Calu3 (cell line): ENCODE results near the gene RSPH10B. TPM values are rescaled to one million over a fixed set of nuclear protein-coding genes. Genes with fewer than 3 reads are reported as not detected.
"Not testable (repeated sequence)": the region's sequence is repeated elsewhere in the genome, so short reads cannot be mapped to it uniquely, and the experiment has no call there.

Source experiments
- BruUV-seq: library from RNA; stranded (reverse); fragments of 400-500 nt; replicated peaks from 2 replicates; lab custom pipeline; 2021; lab: Mats Ljungman, UMichigan
- CTCF ChIA-PET: fragments of 300-600 bp; sonication (Branson Sonifier 250); formaldehyde crosslinking; loops from one replicate; lab custom pipeline; 2022; ENCODE audit warnings: antibody characterized with exemption; lab: Charles Lee
- DNase-seq: peaks from one replicate; pipeline ENCODE4 v3.0.0; 2022
- H3K27ac Mint-ChIP-seq: one replicate; pipeline ENCODE4 v1.8.0; 2022; ENCODE audit warnings: mixed read lengths; ENCODE audit not compliant: unreplicated experiment
- H3K27me3 Mint-ChIP-seq: one replicate; pipeline ENCODE4 v1.8.0; 2022; ENCODE audit warnings: mixed read lengths; ENCODE audit not compliant: unreplicated experiment
- H3K36me3 Mint-ChIP-seq: one replicate; pipeline ENCODE4 v1.8.0; 2022; ENCODE audit warnings: mild to moderate bottlenecking, moderate library complexity, mixed read lengths; ENCODE audit not compliant: insufficient read depth, unreplicated experiment
- H3K4me1 Mint-ChIP-seq: one replicate; pipeline ENCODE4 v1.8.0; 2022; ENCODE audit warnings: mild to moderate bottlenecking, low read depth, mixed read lengths; ENCODE audit not compliant: unreplicated experiment
- H3K4me3 Mint-ChIP-seq: one replicate; pipeline ENCODE4 v1.8.0; 2022; ENCODE audit warnings: mild to moderate bottlenecking, low read depth, moderate library complexity, mixed read lengths; ENCODE audit not compliant: unreplicated experiment
- H3K9me3 Mint-ChIP-seq: one replicate; pipeline ENCODE4 v1.8.0; 2022; ENCODE audit warnings: low read depth, mixed read lengths; ENCODE audit not compliant: unreplicated experiment
- intact Hi-C: fragments of 100-400 bp; cut with micrococcal nuclease; formaldehyde crosslinking; loops from one replicate; pipeline ENCODE4 v1.10.0; 2022; ENCODE audit not compliant: unreplicated experiment
- total RNA-seq: library from RNA; stranded (reverse); gene quantifications from 2 replicates; pipeline ENCODE4 v1.2.3, GENCODE V29; 2022
- TF ChIP-seq, protein P1 (sequence below): fragments of 200-600 bp; IDR thresholded peaks from one replicate; pipeline ENCODE4 v1.8.0; 2022; ENCODE audit warnings: antibody characterized with exemption; ENCODE audit not compliant: unreplicated experiment

Gene RSPH10B
- total RNA-seq, 1 experiment from 2014 or later = 0.33 TPM

DNA sequence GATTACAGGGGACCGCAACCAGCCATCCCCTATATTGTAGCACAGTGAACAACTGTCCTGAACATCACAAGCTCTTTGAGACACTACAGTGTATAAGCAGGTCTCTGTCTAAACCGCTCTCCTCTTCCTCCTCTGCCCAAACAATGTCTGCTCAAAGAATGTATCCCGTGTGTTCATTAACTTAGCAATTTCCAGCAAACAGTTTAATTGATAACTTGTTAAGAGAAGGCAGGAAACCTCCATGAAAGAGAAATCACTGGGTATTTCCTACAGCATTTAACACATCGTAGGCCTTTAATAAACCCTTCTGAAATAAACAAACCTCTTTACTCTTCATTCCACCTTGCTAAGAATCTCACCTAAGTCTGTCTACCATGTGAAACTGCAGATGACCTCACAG lies 36.9 kb upstream of the RSPH10B start:
- H3K9me3 Mint-ChIP-seq = no peaks in the 10 kb centered on the region

DNA sequence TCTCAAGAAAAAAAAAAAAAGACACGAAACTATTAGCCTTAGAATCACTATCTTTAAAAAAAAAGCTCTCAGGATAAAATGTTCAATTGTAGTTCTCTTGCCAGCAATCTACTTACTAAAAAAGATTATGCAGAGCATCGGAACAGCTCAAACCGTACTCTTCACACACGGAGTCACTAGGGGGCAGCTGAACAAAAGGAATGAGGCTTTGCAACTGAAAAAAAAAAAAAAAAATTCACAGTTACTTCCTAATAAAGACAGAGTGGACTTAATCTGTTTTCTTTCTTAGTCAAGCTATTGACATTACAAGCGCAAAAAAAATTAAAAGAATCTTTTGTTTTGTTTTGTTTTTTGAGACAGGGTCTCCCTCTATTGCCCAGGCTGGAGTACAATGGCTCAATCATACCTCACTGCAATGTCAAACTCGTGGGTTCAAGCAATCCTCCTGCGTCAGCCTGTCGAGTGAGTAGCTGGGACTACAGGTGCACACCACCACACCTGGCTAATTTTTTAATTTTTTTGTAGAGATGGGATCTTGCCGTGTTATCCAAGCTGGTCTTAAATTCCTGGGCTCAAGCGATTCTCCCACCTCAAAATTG lies 26.8 kb upstream of the RSPH10B start:
- Mint-ChIP-seq H3K4me1 (peaks cover 15% of the 10 kb centered on the region), H3K27ac (no peak overlapping the region), H3K27me3 (no peaks in the 10 kb centered on the region), H3K36me3 (peaks cover 76% of the 10 kb centered on the region), H3K9me3 (no peaks in the 10 kb centered on the region), H3K4me3 (no peak overlapping the region)
- peak; percentile 67 for DNase-seq
- TF ChIP-seq, protein P1, sequence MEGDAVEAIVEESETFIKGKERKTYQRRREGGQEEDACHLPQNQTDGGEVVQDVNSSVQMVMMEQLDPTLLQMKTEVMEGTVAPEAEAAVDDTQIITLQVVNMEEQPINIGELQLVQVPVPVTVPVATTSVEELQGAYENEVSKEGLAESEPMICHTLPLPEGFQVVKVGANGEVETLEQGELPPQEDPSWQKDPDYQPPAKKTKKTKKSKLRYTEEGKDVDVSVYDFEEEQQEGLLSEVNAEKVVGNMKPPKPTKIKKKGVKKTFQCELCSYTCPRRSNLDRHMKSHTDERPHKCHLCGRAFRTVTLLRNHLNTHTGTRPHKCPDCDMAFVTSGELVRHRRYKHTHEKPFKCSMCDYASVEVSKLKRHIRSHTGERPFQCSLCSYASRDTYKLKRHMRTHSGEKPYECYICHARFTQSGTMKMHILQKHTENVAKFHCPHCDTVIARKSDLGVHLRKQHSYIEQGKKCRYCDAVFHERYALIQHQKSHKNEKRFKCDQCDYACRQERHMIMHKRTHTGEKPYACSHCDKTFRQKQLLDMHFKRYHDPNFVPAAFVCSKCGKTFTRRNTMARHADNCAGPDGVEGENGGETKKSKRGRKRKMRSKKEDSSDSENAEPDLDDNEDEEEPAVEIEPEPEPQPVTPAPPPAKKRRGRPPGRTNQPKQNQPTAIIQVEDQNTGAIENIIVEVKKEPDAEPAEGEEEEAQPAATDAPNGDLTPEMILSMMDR = peak; percentile 36
- intact Hi-C loops = loop anchor here (1.0 to 5.0 kb wide), 3 partner anchors 109 to 440 kb away; no protein-coding TSS in a partner anchor
- BruUV-seq = no TSS peak
- CTCF ChIA-PET = interaction anchor here (0.6 to 1.8 kb wide), 9 partner anchors 10 to 577 kb away, joined by 3 to 22 read pairs (median 4); partner anchors contain the start of genes AIMP2 and PMS2

More for the DNA sequence above, 36.9 kb upstream of the RSPH10B start:
- H3K4me3 Mint-ChIP-seq = peak overlapping the region; percentile 90
- no TSS peak for BruUV-seq
- DNase-seq = no peak
- H3K27me3 Mint-ChIP-seq = no peaks in the 10 kb centered on the region
- H3K36me3 Mint-ChIP-seq = peaks cover 65% of the 10 kb centered on the region
- CTCF ChIA-PET = interaction anchor here (0.7 to 4.9 kb wide), 2 partner anchors 10 to 151 kb away, joined by 4 to 22 read pairs; no protein-coding TSS in a partner anchor
- H3K27ac Mint-ChIP-seq = peak overlapping the region; percentile 74
- TF ChIP-seq, protein P1 = no peak
- intact Hi-C loops = no loop called here
- H3K4me1 Mint-ChIP-seq = peaks cover 44% of the 10 kb centered on the region

DNA sequence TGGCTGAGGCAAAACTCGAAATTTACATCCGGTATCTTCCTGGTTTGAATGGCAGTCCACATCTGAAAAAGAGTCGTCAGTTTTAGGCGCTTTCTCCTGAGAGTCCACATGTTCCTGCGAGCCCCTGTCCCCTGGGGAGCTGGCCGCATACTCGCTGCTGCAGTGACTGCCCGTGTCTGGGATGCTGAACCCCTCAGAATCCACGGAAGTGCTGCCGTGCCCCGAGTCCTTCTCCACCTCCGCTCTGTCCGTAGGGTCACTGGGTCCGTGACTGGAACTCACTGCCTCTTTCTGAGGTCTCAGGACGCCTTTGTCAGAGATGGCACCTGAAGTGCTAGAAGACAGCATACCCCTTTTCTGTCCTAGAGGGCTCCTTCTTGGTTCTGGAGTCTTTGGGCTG lies 16.6 kb upstream of the RSPH10B start:
- H3K27ac Mint-ChIP-seq, H3K27me3 Mint-ChIP-seq, CTCF ChIA-PET, BruUV-seq, H3K4me1 Mint-ChIP-seq, H3K9me3 Mint-ChIP-seq, DNase-seq, H3K4me3 Mint-ChIP-seq, intact Hi-C loops: not testable (repeated sequence)
- peaks cover 62% of the 10 kb centered on the region for H3K36me3 Mint-ChIP-seq

DNA sequence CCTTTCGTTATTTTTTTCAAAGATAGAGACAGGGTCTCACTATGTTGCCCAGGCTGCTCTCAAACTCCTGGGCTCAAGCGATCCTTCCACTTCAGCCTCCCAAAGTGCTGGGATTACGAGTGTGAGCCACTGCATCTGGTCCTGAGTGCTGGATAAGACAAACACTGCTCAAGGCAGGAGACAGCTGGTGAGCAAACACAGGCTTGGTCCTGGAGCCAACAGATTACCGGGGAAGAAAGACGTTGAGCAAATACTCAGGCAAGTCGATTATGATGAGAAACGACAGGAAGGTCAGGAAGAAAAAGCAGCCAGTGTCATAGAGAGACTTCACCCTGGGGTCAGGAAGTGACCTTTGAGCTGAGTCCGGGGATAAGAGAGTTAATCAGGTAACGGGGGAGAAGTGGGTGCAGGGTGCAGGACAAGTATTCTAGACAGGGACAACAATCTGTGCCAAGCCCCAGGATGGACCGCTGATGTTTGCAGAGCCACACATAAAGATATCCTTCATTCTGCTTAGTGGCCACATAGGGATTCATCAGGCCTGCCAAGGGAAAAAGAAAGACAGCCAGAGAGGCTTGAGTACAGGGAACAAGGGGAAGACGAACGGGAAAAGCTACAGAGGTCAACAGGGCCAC lies 9.3 kb upstream of the RSPH10B start:
- DNase-seq, H3K4me3 Mint-ChIP-seq, H3K27me3 Mint-ChIP-seq, CTCF ChIA-PET, H3K9me3 Mint-ChIP-seq, BruUV-seq, intact Hi-C loops, H3K4me1 Mint-ChIP-seq, H3K27ac Mint-ChIP-seq: not testable (repeated sequence)
- peaks cover 32% of the 10 kb centered on the region for H3K36me3 Mint-ChIP-seq

DNA sequence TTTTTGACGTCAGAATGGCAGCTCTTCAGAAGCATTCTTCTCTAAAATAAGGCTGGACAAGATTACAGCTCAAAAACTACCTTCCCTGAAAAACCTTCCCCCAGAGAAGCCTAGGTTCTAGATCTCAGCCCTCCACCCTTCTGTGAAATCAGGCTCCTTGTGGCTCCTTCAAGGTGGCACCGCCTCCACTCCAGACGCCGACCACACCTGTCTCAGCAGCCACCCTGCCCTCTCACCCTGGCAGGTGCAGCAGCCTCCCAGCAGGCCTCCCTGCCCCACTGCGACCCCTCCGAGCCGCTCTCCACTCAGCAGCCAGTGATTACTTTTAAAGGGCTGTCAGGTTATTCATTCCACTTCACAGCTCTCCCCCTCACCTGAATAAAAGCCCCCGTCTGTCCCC lies 3.1 kb upstream of the RSPH10B start:
- H3K36me3 Mint-ChIP-seq, BruUV-seq, DNase-seq, intact Hi-C loops, H3K4me1 Mint-ChIP-seq, H3K27ac Mint-ChIP-seq, H3K9me3 Mint-ChIP-seq, CTCF ChIA-PET, H3K4me3 Mint-ChIP-seq, H3K27me3 Mint-ChIP-seq: not testable (repeated sequence)

DNA sequence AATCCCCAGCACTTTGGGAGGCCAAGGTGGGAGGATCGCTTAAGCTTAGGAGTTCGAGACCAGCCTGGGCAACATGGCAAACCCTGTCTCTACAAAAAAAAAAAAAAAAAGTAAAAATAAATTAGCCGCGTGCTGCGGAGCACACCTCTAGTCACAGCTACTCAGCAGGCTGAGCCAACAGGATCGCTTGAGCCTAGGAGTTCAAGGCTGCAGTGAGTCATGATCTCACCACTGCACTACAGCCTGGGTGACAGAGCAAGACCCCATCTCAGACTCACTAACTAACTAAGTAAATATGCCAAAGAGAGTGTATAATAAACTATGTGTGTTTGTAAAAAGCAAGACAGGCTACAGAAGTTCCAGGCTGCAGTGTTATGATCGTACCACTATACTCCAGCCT lies 6.7 kb downstream of the RSPH10B start:
- H3K4me1 Mint-ChIP-seq, H3K27ac Mint-ChIP-seq, intact Hi-C loops, DNase-seq, H3K27me3 Mint-ChIP-seq, H3K4me3 Mint-ChIP-seq, H3K36me3 Mint-ChIP-seq, H3K9me3 Mint-ChIP-seq, BruUV-seq, CTCF ChIA-PET: not testable (repeated sequence)

DNA sequence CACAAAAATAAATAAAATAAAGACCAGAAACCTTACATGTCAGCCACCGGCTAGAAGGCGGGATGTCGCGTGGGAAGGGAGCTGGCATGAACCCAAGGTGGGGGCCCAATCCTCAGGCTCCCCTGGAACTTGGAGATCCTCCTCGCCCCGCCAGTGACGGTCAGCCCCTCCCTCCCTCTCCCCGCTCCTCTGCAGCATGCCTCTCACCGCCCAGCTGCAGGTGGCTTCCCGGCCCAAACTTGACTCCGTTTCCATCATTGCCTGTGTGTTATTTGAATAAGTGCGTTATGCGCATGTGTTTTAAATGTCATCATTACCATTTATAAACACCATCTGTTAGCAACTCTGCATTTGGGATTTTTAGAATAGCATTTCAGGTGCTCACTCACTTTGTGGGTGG lies 7.3 kb downstream of the RSPH10B start:
- intact Hi-C loops, BruUV-seq, H3K4me3 Mint-ChIP-seq, H3K9me3 Mint-ChIP-seq, H3K36me3 Mint-ChIP-seq, H3K27ac Mint-ChIP-seq, H3K4me1 Mint-ChIP-seq, H3K27me3 Mint-ChIP-seq, CTCF ChIA-PET, DNase-seq: not testable (repeated sequence)

DNA sequence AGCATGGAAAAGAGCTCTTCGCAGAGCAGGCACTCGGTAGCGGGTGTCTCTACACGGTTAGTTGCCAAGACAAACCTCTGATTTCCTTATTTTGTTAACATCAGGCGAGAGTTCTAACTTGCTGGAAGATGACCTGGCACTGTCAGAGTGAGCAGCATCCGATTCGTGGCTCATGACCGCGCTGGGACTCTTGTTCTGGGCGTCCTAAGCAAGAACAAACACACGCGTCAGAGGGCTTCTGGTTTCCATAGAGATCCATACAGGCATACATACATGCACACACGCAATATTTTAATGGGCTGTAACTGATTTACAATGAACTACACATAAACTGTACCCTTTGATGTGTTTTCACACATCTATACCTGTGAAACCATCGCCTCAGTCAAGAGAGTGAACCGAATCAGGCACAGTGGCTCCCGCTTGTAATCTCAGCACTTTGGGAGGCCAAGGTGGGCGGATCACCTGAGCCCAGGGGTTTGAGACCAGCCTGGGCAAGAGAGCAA lies 35.5 kb downstream of the RSPH10B start:
- BruUV-seq, DNase-seq, H3K9me3 Mint-ChIP-seq, H3K27me3 Mint-ChIP-seq, CTCF ChIA-PET, H3K27ac Mint-ChIP-seq, H3K4me1 Mint-ChIP-seq, H3K36me3 Mint-ChIP-seq, H3K4me3 Mint-ChIP-seq, intact Hi-C loops: not testable (repeated sequence)
